Esophagus muscularis mucosa (tissue), 4 donors: ENCODE results near the gene MEF2C.

ENCODE experiments used
- CTCF ChIP-seq, 3 experiments: fragments of 200-600 bp in 2 of 3; fragments of 450-650 bp in 1 of 3; sonication (generic) in 2 of 3; IDR thresholded peaks; one replicate each; pipeline ENCODE4 v1.5.1; 2017 to 2019; ENCODE audit warnings: antibody characterized with exemption in 3 of 3, mild to moderate bottlenecking in 2 of 3, moderate library complexity in 1 of 3
- EP300 ChIP-seq: sonication (generic); formaldehyde crosslinking; IDR thresholded peaks from one replicate; pipeline ENCODE4 v1.6.1; 2017; ENCODE audit warnings: antibody characterized with exemption
- POLR2A ChIP-seq: fragments of 450-650 bp; IDR thresholded peaks from one replicate; pipeline ENCODE4 v1.6.1; 2017; ENCODE audit warnings: antibody characterized with exemption, moderate library complexity, mild to moderate bottlenecking, low read depth

GRCh38 chr5:88845081-88845697 lies 37.8 kb downstream of the MEF2C start:
- no peak for TF ChIP-seq CTCF (IDR thresholded peaks at IDR 0.05)
- TF ChIP-seq EP300: no peak
- TF ChIP-seq POLR2A: no peak
